Type B pancreatic cell (in vitro differentiated cells): ENCODE results near the gene GBF1. TPM values are rescaled to one million over a fixed set of nuclear protein-coding genes. Genes with fewer than 3 reads are reported as not detected.

Experiments
- DNase-seq: peaks from one replicate; pipeline ENCODE4 v3.0.0; 2021; ENCODE audit warnings: mixed read lengths; ENCODE audit not compliant: unreplicated experiment; ENCODE audit errors: extremely low spot score
- H3K27ac Mint-ChIP-seq: 2 replicates; pipeline ENCODE4 v1.8.0; 2021; ENCODE audit warnings: mild to moderate bottlenecking, mixed read lengths
- H3K27me3 Mint-ChIP-seq: 2 replicates; pipeline ENCODE4 v1.8.0; 2021; ENCODE audit warnings: mixed read lengths
- H3K36me3 Mint-ChIP-seq: 2 replicates; pipeline ENCODE4 v1.8.0; 2021; ENCODE audit warnings: mixed read lengths
- H3K4me1 Mint-ChIP-seq: one replicate; pipeline ENCODE4 v1.8.0; 2021; ENCODE audit warnings: mixed read lengths; ENCODE audit not compliant: unreplicated experiment
- H3K4me3 Mint-ChIP-seq: 2 replicates; pipeline ENCODE4 v1.8.0; 2021; ENCODE audit warnings: mild to moderate bottlenecking, mixed read lengths
- H3K9me3 Mint-ChIP-seq: 2 replicates; pipeline ENCODE4 v1.8.0; 2021; ENCODE audit warnings: mixed read lengths
- CTCF ChIP-seq: fragments of 200-600 bp; sonication (generic); conservative IDR thresholded peaks from 2 replicates; pipeline ENCODE4 v1.5.0; 2021; ENCODE audit warnings: antibody characterized with exemption, mild to moderate bottlenecking
- total RNA-seq: library from RNA; stranded (reverse); gene quantifications from 2 replicates; pipeline ENCODE4 v1.2.1, GENCODE V29; 2021; ENCODE audit warnings: low replicate concordance

Gene GBF1
- total RNA-seq, 1 donor from 2014 or later, result 48.7 TPM

- Mint-ChIP-seq H3K27me3 (no peaks in the 10 kb centered on the region), H3K4me3 (no peak overlapping the region), H3K4me1 (peaks cover 9% of the 10 kb centered on the region), H3K9me3 (no peaks in the 10 kb centered on the region), H3K36me3 (peaks cover 7% of the 10 kb centered on the region), H3K27ac (no peak overlapping the region)
- DNase-seq, result no peak
- TF ChIP-seq CTCF, result no peak
Observed at GRCh38 chr10:102289840-102290239, 44.5 kb downstream of the GBF1 start.

GRCh38 chr10:102291221-102291905 lies 46.0 kb downstream of the GBF1 start:
- peaks cover 4% of the 10 kb centered on the region for H3K4me1 Mint-ChIP-seq
- H3K27me3 Mint-ChIP-seq, result no peaks in the 10 kb centered on the region
- no peak overlapping the region for H3K27ac Mint-ChIP-seq
- TF ChIP-seq CTCF, result no peak
- H3K36me3 Mint-ChIP-seq, result peaks cover 7% of the 10 kb centered on the region
- H3K4me3 Mint-ChIP-seq, result no peak overlapping the region
- no peaks in the 10 kb centered on the region for H3K9me3 Mint-ChIP-seq
- DNase-seq, result no peak

GRCh38 chr10:102297101-102297500 lies 51.8 kb downstream of the GBF1 start:
- TF ChIP-seq CTCF, result no peak
- Mint-ChIP-seq H3K4me1 (peaks cover 9% of the 10 kb centered on the region), H3K27me3 (no peaks in the 10 kb centered on the region), H3K9me3 (no peaks in the 10 kb centered on the region), H3K4me3 (no peak overlapping the region), H3K36me3 (peaks cover 5% of the 10 kb centered on the region), H3K27ac (no peak overlapping the region)
- no peak for DNase-seq

GRCh38 chr10:102298899-102299298 lies 53.6 kb downstream of the GBF1 start:
- no peaks in the 10 kb centered on the region for H3K27me3 Mint-ChIP-seq
- H3K27ac Mint-ChIP-seq, result no peak overlapping the region
- peaks cover 9% of the 10 kb centered on the region for H3K4me1 Mint-ChIP-seq
- DNase-seq, result no peak
- H3K4me3 Mint-ChIP-seq, result no peak overlapping the region
- TF ChIP-seq CTCF, result no peak
- H3K9me3 Mint-ChIP-seq, result no peaks in the 10 kb centered on the region
- H3K36me3 Mint-ChIP-seq, result peaks cover 5% of the 10 kb centered on the region

- no peak for TF ChIP-seq CTCF
- H3K27ac Mint-ChIP-seq, result no peak overlapping the region
- no peak for DNase-seq
- no peaks in the 10 kb centered on the region for H3K9me3 Mint-ChIP-seq
- no peaks in the 10 kb centered on the region for H3K27me3 Mint-ChIP-seq
- H3K36me3 Mint-ChIP-seq, result peaks cover 5% of the 10 kb centered on the region
- H3K4me3 Mint-ChIP-seq, result no peak overlapping the region
- peaks cover 9% of the 10 kb centered on the region for H3K4me1 Mint-ChIP-seq
Observed at GRCh38 chr10:102299873-102300272, 54.5 kb downstream of the GBF1 start.
